ENCODE results near the gene ATP6V0A4.
"Not testable (repeated sequence)": the region's sequence is repeated elsewhere in the genome, so short reads cannot be mapped to it uniquely, and the experiment has no call there.

The ATP6V0A4 gene

GRCh38 chr7:138801256-138801655 lies 3.3 kb upstream of the ATP6V0A4 start:
- DNase-seq: no peak

- no peak for DNase-seq
Observed at GRCh38 chr7:138799336-138800000, 1.5 kb upstream of the ATP6V0A4 start.

DNA sequence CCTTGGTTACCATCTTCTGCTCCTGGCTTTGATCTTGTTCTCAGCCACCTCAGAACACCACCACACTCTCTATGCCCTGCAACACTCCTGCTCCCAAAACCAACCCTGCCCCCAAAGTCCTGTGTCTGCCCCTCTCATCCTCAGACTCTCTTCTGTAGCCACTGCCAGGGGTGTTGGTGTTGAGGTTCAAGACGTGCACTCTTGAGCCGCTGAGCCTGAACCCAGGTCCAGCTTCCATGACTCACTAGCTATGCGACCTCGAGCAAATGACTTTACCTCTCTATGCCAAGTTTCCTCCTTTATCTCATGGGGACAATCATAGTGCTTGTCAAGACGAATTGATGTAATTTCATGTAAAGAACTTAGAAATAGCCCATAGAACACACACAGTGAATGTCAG lies 840 bp upstream of the ATP6V0A4 start:
- DNase-seq: no peak

GRCh38 chr7:138797046-138797445 lies 950 bp downstream of the ATP6V0A4 start:
- DNase-seq: not testable (repeated sequence)

DNA sequence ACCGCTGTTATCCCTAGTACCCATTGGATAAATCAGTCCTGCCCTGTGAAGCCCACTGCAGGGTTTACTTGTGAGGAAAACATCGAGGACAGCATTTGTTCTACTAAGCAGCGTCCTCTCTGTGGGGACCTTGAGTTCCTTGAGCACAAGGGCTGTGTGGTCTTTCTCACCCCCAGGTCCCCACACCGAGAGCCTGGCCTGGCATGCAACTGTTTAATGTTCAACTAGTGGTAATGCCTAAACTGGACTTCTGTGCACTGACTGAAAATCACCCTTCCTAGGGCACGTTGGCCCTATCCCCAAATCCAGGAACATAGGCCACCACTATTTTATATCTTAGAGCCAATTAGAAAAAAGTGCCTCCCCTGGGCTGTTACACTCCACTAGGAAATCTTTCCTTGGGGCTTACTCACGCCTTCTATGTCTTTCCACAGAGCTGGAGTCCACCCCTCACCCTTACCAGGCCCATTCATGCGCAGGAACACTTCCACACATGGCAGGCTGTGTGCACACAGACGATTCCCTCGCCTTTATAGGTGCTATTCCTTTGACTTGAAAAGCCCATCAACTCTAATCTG lies 1.9 kb downstream of the ATP6V0A4 start:
- DNase-seq: no peak

- no peak for DNase-seq
Observed at GRCh38 chr7:138785587-138786437, 12.2 kb downstream of the ATP6V0A4 start.

GRCh38 chr7:138784692-138785091 lies 13.3 kb downstream of the ATP6V0A4 start:
- no peak for DNase-seq

GRCh38 chr7:138781004-138781403 lies 17.0 kb downstream of the ATP6V0A4 start:
- no peak for DNase-seq

DNA sequence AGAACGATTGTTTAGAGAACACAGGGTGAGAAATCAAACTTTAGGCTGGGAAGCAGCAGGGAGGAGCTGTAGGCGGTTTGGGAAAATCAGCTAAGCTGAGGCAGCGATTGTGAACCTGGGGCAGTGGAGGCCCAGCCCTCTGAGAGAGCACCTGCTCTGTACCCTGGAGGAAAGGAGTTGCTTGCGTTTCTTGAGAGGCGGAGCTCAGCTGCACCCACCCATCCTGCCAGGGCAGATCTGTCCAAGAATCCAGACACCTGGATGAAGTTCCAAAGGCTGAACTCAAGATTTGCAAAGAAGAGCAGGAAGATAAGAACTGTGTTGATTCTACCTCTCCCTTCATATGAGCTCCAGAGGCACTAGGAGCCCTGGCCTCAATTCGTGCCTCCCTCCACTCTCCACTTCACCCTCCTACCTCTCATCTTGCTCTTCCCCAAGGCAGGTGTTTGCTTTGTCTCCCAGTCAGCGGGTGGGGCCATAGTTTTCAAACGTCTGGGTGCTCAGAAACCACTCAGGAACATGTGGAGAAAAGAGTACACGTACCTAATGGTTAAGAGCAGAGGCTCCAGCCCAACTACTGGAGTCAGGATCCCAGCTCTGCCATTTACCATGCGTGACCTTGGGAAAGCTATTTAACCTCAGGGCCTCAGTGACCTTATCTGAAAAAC lies 21.7 kb downstream of the ATP6V0A4 start:
- DNase-seq: no peak

GRCh38 chr7:138773817-138774216 lies 24.2 kb downstream of the ATP6V0A4 start:
- DNase-seq: no peak

- no peak for DNase-seq
Observed at GRCh38 chr7:138773176-138773575, 24.8 kb downstream of the ATP6V0A4 start.

- DNase-seq: no peak
Observed at GRCh38 chr7:138770904-138771303, 27.1 kb downstream of the ATP6V0A4 start.

DNA sequence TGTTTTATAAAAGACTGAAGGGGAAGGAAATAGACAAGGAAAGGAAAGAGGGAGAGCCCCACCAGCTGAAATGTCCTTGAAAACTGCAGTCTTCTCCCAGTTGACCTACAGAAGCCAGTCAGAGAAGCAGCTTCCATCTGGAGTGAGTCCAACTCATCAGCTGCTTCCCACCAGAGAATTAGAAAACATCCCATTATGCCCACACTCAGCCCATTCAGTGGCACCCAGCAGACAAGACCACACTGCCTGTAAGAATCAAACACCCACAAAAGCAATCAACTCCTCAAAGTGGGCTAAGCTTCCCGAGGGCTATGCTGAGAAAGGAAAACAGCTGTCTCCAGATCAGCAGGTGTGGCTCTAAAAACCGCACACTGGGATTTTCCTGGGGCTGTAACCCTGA lies 29.8 kb downstream of the ATP6V0A4 start:
- DNase-seq: no peak

DNA sequence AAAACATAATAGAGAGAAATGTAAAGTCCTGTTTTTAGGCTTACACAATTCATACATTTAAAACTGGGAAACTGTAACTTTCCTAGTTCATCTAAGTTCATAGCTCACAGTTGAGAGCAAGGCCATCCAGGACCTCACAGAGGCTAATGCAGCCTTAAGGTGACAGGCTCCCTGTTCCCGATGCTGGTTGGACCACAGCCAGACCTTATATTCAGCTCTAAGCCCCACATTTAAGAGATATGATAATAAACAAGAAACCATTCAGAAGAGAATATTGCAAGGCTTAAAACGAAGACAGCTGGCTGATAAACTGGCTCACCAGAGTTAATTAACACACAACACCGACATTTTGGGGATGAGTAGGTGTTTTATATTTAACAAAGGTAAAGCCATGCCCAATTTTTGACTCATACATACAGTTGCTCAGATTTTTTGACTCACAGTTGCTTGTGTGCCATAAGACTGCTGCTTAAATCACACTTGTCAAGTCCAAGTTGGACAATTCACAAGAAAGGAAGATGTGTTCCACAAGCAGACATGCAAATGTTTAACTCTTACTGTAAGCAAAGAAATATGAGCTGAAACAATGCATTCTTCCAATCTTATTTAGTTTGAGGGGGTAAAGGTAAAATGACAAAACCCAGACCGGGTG lies 41.3 kb downstream of the ATP6V0A4 start:
- no peak for DNase-seq

- no peak for DNase-seq
Observed at GRCh38 chr7:138755842-138756590, 42.0 kb downstream of the ATP6V0A4 start.

- no peak for DNase-seq
Observed at GRCh38 chr7:138755331-138755747, 42.7 kb downstream of the ATP6V0A4 start.

- DNase-seq: no peak
Observed at GRCh38 chr7:138753610-138754009, 44.4 kb downstream of the ATP6V0A4 start.

- DNase-seq: no peak
Observed at GRCh38 chr7:138753150-138753518, 44.9 kb downstream of the ATP6V0A4 start.

GRCh38 chr7:138752518-138753149 lies 45.4 kb downstream of the ATP6V0A4 start:
- DNase-seq: no peak

- DNase-seq: no peak
Observed at GRCh38 chr7:138750901-138751464, 47.0 kb downstream of the ATP6V0A4 start.

- no peak for DNase-seq
Observed at GRCh38 chr7:138750473-138750872, 47.5 kb downstream of the ATP6V0A4 start.
